Measurements from ENCODE around the gene LOXL1. TPM values are rescaled to one million over a fixed set of nuclear protein-coding genes. Genes with fewer than 3 reads are reported as not detected.

Gene LOXL1
- total and polyA plus RNA-seq, 2 of the 4 experiments (the other 2 are of a cell fraction): 148 to 332 TPM

DNA sequence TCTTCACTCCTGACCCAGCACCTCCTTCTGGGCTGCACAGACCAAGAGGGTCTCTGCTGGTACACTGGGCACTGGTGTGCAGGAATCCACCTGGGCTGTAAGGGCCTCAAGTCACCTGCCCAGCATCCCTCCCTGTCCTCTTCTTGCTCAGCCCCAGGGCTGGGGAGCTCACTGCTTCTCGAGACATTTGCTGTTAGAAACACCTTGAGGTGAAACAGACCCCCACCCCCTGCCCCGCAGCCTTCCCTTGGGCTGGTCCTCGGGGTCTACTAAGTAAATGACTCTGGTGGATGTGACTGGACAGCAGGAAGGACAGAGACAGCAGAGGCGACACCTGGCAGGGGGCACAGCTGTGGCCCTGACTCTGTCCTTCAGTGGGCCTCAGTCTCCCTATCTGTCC, 29.1 kb downstream of the LOXL1 start (continued):
- TF ChIP-seq, protein P1, sequence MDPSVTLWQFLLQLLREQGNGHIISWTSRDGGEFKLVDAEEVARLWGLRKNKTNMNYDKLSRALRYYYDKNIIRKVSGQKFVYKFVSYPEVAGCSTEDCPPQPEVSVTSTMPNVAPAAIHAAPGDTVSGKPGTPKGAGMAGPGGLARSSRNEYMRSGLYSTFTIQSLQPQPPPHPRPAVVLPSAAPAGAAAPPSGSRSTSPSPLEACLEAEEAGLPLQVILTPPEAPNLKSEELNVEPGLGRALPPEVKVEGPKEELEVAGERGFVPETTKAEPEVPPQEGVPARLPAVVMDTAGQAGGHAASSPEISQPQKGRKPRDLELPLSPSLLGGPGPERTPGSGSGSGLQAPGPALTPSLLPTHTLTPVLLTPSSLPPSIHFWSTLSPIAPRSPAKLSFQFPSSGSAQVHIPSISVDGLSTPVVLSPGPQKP (IDR thresholded peaks at IDR 0.05; ENCODE audit: borderline replicate concordance, low read depth, low read length): no peak
- TF ChIP-seq MAFK (IDR thresholded peaks at IDR 0.05; ENCODE audit: low read depth, low read length) (no peak), RCOR1 (IDR thresholded peaks at IDR 0.05; ENCODE audit: insufficient replicate concordance, low read length) (no peak)
